Stimulated activated CD4-positive, alpha-beta T cell treated with anti-CD3 and anti-CD28 coated beads, Interleukin-12 subunit alpha, Interleukin-12 subunit beta, amount 100 ng/mL, for 48 hours (primary cell): Measurements from ENCODE around the gene PHKG1.
"Not testable (repeated sequence)": the region's sequence is repeated elsewhere in the genome, so short reads cannot be mapped to it uniquely, and the experiment has no call there.

Source experiments
- DNase-seq, 3 donors: peaks; one replicate each; pipeline ENCODE4 v3.0.0-alpha.2; 2020; ENCODE audit warnings: low read depth in 2 of 3, low spot score in 1 of 3

PHKG1 gene

GRCh38 chr7:56092789-56093531 lies at the start of gene PHKG1:
Gene PHKG1 (minus strand): TSS chr7:56092952. CDS start chr7:56088941, 4,011 bp downstream.
- no peak for DNase-seq

GRCh38 chr7:56131062-56131461 lies 38.3 kb upstream of the PHKG1 start:
- DNase-seq: not testable (repeated sequence)

GRCh38 chr7:56127241-56127975 lies 34.7 kb upstream of the PHKG1 start:
- DNase-seq: no peak

GRCh38 chr7:56125831-56126230 lies 33.1 kb upstream of the PHKG1 start:
- no peak for DNase-seq

- no peak for DNase-seq
These were observed 32.2 kb upstream of the PHKG1 start for GRCh38 chr7:56124981-56125380.

- no peak for DNase-seq
These were observed 28.7 kb upstream of the PHKG1 start for GRCh38 chr7:56121440-56121839.

GRCh38 chr7:56115852-56116538 lies 23.2 kb upstream of the PHKG1 start, which contains the start of gene NUPR2:
Gene NUPR2 (minus strand): TSS chr7:56116417. CDS start chr7:56116314, 103 bp downstream.
- no peak for DNase-seq

GRCh38 chr7:56112244-56112643 lies 19.5 kb upstream of the PHKG1 start:
- not testable (repeated sequence) for DNase-seq

GRCh38 chr7:56110611-56111010 lies 17.9 kb upstream of the PHKG1 start:
- no peak for DNase-seq

GRCh38 chr7:56107954-56108258 lies 15.2 kb upstream of the PHKG1 start:
- no peak for DNase-seq

- DNase-seq: peak; percentile 84 to 91 (median 91)
These were observed 13.6 kb upstream of the PHKG1 start, which contains the start of gene CHCHD2 for GRCh38 chr7:56106108-56107073. Gene CHCHD2 (minus strand): TSS chr7:56106476. CDS start chr7:56106413, 63 bp downstream.

GRCh38 chr7:56105508-56105907 lies 12.8 kb upstream of the PHKG1 start:
- peak in 1 of 3 donors; percentile 13 for DNase-seq

GRCh38 chr7:56104138-56104537 lies 11.4 kb upstream of the PHKG1 start:
- not testable (repeated sequence) for DNase-seq

- no peak for DNase-seq
These were observed 6.9 kb upstream of the PHKG1 start for GRCh38 chr7:56099653-56100052.

- not testable (repeated sequence) for DNase-seq
These were observed 5.6 kb upstream of the PHKG1 start for GRCh38 chr7:56098187-56099008.

GRCh38 chr7:56097700-56098099 lies 4.9 kb upstream of the PHKG1 start:
- no peak for DNase-seq

GRCh38 chr7:56092388-56092787 lies 364 bp downstream of the PHKG1 start:
- DNase-seq: not testable (repeated sequence)

- no peak for DNase-seq
These were observed 1.2 kb downstream of the PHKG1 start for GRCh38 chr7:56091591-56091990.

GRCh38 chr7:56087445-56087844 lies 5.3 kb downstream of the PHKG1 start:
- DNase-seq: no peak

- no peak for DNase-seq
These were observed 6.0 kb downstream of the PHKG1 start for GRCh38 chr7:56086761-56087160.
